NT2/D1 (cell line): ENCODE results near the gene PDPN.

Source experiments
- SUZ12 ChIP-seq: IDR thresholded peaks from 2 replicates; pipeline ENCODE4 v1.6.1; 2011; ENCODE audit not compliant: insufficient read length, insufficient read depth; ENCODE audit errors: extremely low read depth
- YY1 ChIP-seq: IDR thresholded peaks from 2 replicates; pipeline ENCODE4 v1.6.1; 2011; ENCODE audit not compliant: insufficient read length, insufficient read depth

DNA sequence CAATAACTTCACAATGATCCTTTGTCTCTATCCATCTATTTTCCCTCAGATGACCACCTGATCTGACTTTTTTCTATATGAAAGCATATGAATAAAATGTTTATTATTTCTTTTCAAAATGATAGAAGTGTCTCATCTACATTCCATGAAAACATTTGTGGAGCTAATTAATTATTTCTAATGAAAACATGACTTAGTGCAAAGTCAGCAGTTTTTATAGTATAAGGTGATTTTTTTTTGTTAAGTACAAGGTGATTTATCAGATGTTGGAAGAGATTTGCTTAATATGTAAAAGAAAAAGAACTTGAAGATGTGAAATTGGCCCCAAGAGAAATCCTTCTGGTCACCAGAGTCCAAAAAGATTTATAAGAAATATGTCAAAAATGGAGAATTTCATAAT, 43.5 kb downstream of the PDPN start:
- TF ChIP-seq YY1 (no peak), SUZ12 (no peak)
